ENCODE measurements around the gene PTGS2. TPM values are rescaled to one million over a fixed set of nuclear protein-coding genes. Genes with fewer than 3 reads are reported as not detected.
"Not testable (repeated sequence)": the region's sequence is repeated elsewhere in the genome, so short reads cannot be mapped to it uniquely, and the experiment has no call there.

PTGS2 gene
- total RNA-seq, 2 donors from 2014 or later, result 0.57 to 14.9 TPM

GRCh38 chr1:186657481-186657880 lies 22.7 kb downstream of the PTGS2 start:
- no peak for DNase-seq
- intact Hi-C loops (cut with DNase I), result no loop called here
- Histone ChIP-seq H3K27ac (no peak overlapping the region), H3K9ac (ENCODE audit: low read depth in 2 of 2, low read length in 2 of 2) (no peak overlapping the region), H3K36me3 (no peaks in the 10 kb centered on the region), H3K9me3 (no peaks in the 10 kb centered on the region), H3K4me3 (no peak overlapping the region), H3K27me3 (no peaks in the 10 kb centered on the region), H3K4me1 (no peaks in the 10 kb centered on the region)
- TF ChIP-seq, protein P1, sequence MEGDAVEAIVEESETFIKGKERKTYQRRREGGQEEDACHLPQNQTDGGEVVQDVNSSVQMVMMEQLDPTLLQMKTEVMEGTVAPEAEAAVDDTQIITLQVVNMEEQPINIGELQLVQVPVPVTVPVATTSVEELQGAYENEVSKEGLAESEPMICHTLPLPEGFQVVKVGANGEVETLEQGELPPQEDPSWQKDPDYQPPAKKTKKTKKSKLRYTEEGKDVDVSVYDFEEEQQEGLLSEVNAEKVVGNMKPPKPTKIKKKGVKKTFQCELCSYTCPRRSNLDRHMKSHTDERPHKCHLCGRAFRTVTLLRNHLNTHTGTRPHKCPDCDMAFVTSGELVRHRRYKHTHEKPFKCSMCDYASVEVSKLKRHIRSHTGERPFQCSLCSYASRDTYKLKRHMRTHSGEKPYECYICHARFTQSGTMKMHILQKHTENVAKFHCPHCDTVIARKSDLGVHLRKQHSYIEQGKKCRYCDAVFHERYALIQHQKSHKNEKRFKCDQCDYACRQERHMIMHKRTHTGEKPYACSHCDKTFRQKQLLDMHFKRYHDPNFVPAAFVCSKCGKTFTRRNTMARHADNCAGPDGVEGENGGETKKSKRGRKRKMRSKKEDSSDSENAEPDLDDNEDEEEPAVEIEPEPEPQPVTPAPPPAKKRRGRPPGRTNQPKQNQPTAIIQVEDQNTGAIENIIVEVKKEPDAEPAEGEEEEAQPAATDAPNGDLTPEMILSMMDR (IDR thresholded peaks at IDR 0.05), result no peak

GRCh38 chr1:186655876-186656275 lies 24.3 kb downstream of the PTGS2 start:
- intact Hi-C loops (cut with DNase I), result no loop called here
- H3K36me3 ChIP-seq, result no peaks in the 10 kb centered on the region
- H3K4me3 ChIP-seq, result no peak overlapping the region
- TF ChIP-seq, protein P1 (IDR thresholded peaks at IDR 0.05), result no peak
- no peaks in the 10 kb centered on the region for H3K4me1 ChIP-seq
- H3K27me3 ChIP-seq, result no peaks in the 10 kb centered on the region
- no peak for DNase-seq
- H3K9ac ChIP-seq (ENCODE audit: low read depth in 2 of 2, low read length in 2 of 2), result no peak overlapping the region
- no peaks in the 10 kb centered on the region for H3K9me3 ChIP-seq
- H3K27ac ChIP-seq, result no peak overlapping the region

DNA sequence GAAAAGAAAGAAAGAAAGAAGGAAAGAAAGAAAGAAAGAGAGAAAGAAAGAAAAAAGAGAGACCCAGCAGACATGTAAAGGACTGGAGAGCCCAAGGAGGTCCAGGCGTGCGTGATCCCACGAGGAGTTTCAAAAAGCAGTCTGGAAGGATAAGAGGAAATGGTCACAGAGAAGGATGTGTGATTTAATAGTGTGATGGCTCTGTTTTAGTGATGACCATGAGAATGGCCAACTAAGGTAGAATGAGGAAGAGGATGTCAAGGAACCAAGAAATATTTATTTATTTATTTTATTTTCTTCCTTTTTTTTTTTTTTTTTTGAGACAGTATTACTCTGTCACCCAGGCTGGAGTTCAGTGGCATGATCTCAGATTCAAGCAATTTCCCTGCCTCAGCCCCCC lies 25.5 kb downstream of the PTGS2 start:
- intact Hi-C loops (cut with DNase I), result no loop called here
- DNase-seq, result no peak
- no peaks in the 10 kb centered on the region for H3K4me1 ChIP-seq
- no peak overlapping the region for H3K9ac ChIP-seq (ENCODE audit: low read depth in 2 of 2, low read length in 2 of 2)
- H3K36me3 ChIP-seq, result no peaks in the 10 kb centered on the region
- H3K4me3 ChIP-seq, result no peak overlapping the region
- TF ChIP-seq, protein P1 (IDR thresholded peaks at IDR 0.05), result no peak
- H3K9me3 ChIP-seq, result no peaks in the 10 kb centered on the region
- H3K27ac ChIP-seq, result no peak overlapping the region
- H3K27me3 ChIP-seq, result no peaks in the 10 kb centered on the region

- no peaks in the 10 kb centered on the region for H3K36me3 ChIP-seq
- intact Hi-C loops (cut with DNase I), result no loop called here
- H3K27ac ChIP-seq, result no peak overlapping the region
- H3K4me1 ChIP-seq, result no peaks in the 10 kb centered on the region
- H3K4me3 ChIP-seq, result no peak overlapping the region
- no peak overlapping the region for H3K9ac ChIP-seq (ENCODE audit: low read depth in 2 of 2, low read length in 2 of 2)
- no peak for DNase-seq
- H3K27me3 ChIP-seq, result no peaks in the 10 kb centered on the region
- no peaks in the 10 kb centered on the region for H3K9me3 ChIP-seq
- TF ChIP-seq, protein P1 (IDR thresholded peaks at IDR 0.05), result no peak
Measured at GRCh38 chr1:186653312-186653711, 26.9 kb downstream of the PTGS2 start.

- DNase-seq, result no peak
- intact Hi-C loops (cut with DNase I), result no loop called here
- no peaks in the 10 kb centered on the region for H3K4me1 ChIP-seq
- TF ChIP-seq, protein P1 (IDR thresholded peaks at IDR 0.05), result no peak
- H3K9ac ChIP-seq (ENCODE audit: low read depth in 2 of 2, low read length in 2 of 2), result no peak overlapping the region
- no peak overlapping the region for H3K27ac ChIP-seq
- no peaks in the 10 kb centered on the region for H3K27me3 ChIP-seq
- H3K4me3 ChIP-seq, result no peak overlapping the region
- H3K36me3 ChIP-seq, result no peaks in the 10 kb centered on the region
- no peaks in the 10 kb centered on the region for H3K9me3 ChIP-seq
Measured at GRCh38 chr1:186648613-186649012, 31.6 kb downstream of the PTGS2 start.

- H3K4me3 ChIP-seq; DNase-seq; H3K4me1 ChIP-seq; H3K27me3 ChIP-seq; intact Hi-C loops (cut with DNase I); H3K36me3 ChIP-seq; H3K9me3 ChIP-seq; H3K27ac ChIP-seq; H3K9ac ChIP-seq (ENCODE audit: low read depth in 2 of 2, low read length in 2 of 2): not testable (repeated sequence)
Measured at GRCh38 chr1:186647985-186648384, 32.2 kb downstream of the PTGS2 start.

Measured in colonic mucosa (tissue), 4 donors.